GM10248 (cell line): ENCODE data around the gene SEMA4F.

Experiments
- CTCF ChIA-PET: fragments of 300-600 bp; sonication (Branson Sonifier 250); formaldehyde crosslinking; extraction: SDS; loops from one replicate; lab custom pipeline; 2021; ENCODE audit warnings: antibody characterized with exemption; lab: Yijun Ruan, JAX
- POLR2A ChIA-PET: fragments of 350-650 bp; sonication (Branson Sonifier 250); formaldehyde crosslinking; extraction: SDS; loops from one replicate; lab custom pipeline; 2020; ENCODE audit warnings: antibody characterized with exemption; lab: Yijun Ruan, JAX
- DNase-seq: peaks from one replicate; pipeline ENCODE4 v3.0.0; 2012; ENCODE audit errors: extremely low spot score
- CTCF ChIP-seq: IDR thresholded peaks from 2 replicates; pipeline ENCODE4 v1.5.1; 2012; ENCODE audit warnings: mild to moderate bottlenecking, low read depth; ENCODE audit errors: extremely low read depth, missing control alignments, control extremely low read depth

SEMA4F gene

GRCh38 chr2:74714691-74715080 lies 60.6 kb downstream of the SEMA4F start:
- ChIA-PET CTCF (interaction anchor here (0.9 to 8.0 kb wide), 23 partner anchors 9 to 921 kb away, joined by 3 to 114 read pairs (median 5); no protein-coding TSS in a partner anchor), POLR2A (no interaction called here)
- no peak for DNase-seq
- TF ChIP-seq CTCF: no peak

- ChIA-PET POLR2A (interaction anchor here (0.6 kb wide), 1 partner anchor 252 kb away, joined by 4 read pairs; no protein-coding TSS in a partner anchor), CTCF (interaction anchor here (0.7 to 8.0 kb wide), 35 partner anchors 9 to 921 kb away, joined by 3 to 114 read pairs (median 4); no protein-coding TSS in a partner anchor)
- TF ChIP-seq CTCF: peak; percentile 97
- DNase-seq: peak; percentile 87
These were observed 61.2 kb downstream of the SEMA4F start for GRCh38 chr2:74715081-74715791.

- CTCF ChIA-PET: interaction anchor here (0.8 to 8.0 kb wide), 30 partner anchors 8 to 362 kb away, joined by 3 to 114 read pairs (median 4); no protein-coding TSS in a partner anchor
- POLR2A ChIA-PET: interaction anchor here (0.6 kb wide), 1 partner anchor 252 kb away, joined by 4 read pairs; no protein-coding TSS in a partner anchor
- TF ChIP-seq CTCF: no peak
- DNase-seq: no peak
These were observed 61.8 kb downstream of the SEMA4F start for GRCh38 chr2:74715880-74716279.

GRCh38 chr2:74719066-74719465 lies 65.0 kb downstream of the SEMA4F start:
- DNase-seq: no peak
- no peak for TF ChIP-seq CTCF
- CTCF ChIA-PET: interaction anchor here (1.1 kb wide), 2 partner anchors 16 to 157 kb away, joined by 3 to 6 read pairs; no protein-coding TSS in a partner anchor
- POLR2A ChIA-PET: no interaction called here

- no peak for TF ChIP-seq CTCF
- POLR2A ChIA-PET: no interaction called here
- no peak for DNase-seq
- CTCF ChIA-PET: interaction anchor here (0.9 to 1.2 kb wide), 2 partner anchors 154 to 156 kb away, joined by 3 to 4 read pairs; no protein-coding TSS in a partner anchor
These were observed 67.3 kb downstream of the SEMA4F start for GRCh38 chr2:74721316-74721715.

GRCh38 chr2:74724496-74724895 lies 70.4 kb downstream of the SEMA4F start:
- TF ChIP-seq CTCF: no peak
- POLR2A ChIA-PET: no interaction called here
- CTCF ChIA-PET: interaction anchor here (1.0 to 1.5 kb wide), 3 partner anchors 9 to 151 kb away, joined by 4 to 5 read pairs (median 5); no protein-coding TSS in a partner anchor
- no peak for DNase-seq
